Lung (tissue), 12 donors: ENCODE measurements around the gene NEU2. TPM values are rescaled to one million over a fixed set of nuclear protein-coding genes. Genes with fewer than 3 reads are reported as not detected.
A peak's percentile ranks its signal among the peaks of the same experiment; 100 is the strongest.

Experiments used
- ATAC-seq: fragments of 200-7000 bp; cut with Tn5 transposase; one replicate; pipeline ENCODE4 v1.9.1; 2020; ENCODE audit warnings: moderate number of reproducible peaks; ENCODE audit not compliant: insufficient read depth, low FRiP score
- DNase-seq, 3 donors: peaks; one replicate each; pipeline ENCODE4 v3.0.0-alpha.2; 2013 to 2017
- H3K27ac ChIP-seq, 2 donors: one replicate each; pipeline ENCODE4 v1.5.1; 2013; ENCODE audit warnings: mild to moderate bottlenecking in 2 of 2, moderate library complexity in 2 of 2, control low read depth in 1 of 2, inconsistent platforms in 1 of 2, low read depth in 1 of 2, low read length in 1 of 2
- H3K27me3 ChIP-seq, 3 donors: one replicate each; pipeline ENCODE4 v1.5.1; 2013; ENCODE audit warnings: low read length in 2 of 3; ENCODE audit not compliant: control insufficient read depth in 3 of 3, insufficient read depth in 3 of 3
- H3K36me3 ChIP-seq, 4 donors: one replicate each; pipeline ENCODE4 v1.5.1; 2013; ENCODE audit warnings: low read length in 4 of 4, mild to moderate bottlenecking in 1 of 4, moderate library complexity in 1 of 4; ENCODE audit not compliant: control insufficient read depth in 4 of 4, insufficient read depth in 4 of 4
- H3K4me1 ChIP-seq, 5 donors: one replicate each; pipeline ENCODE4 v1.5.1; 2013; ENCODE audit warnings: low read length in 5 of 5, mild to moderate bottlenecking in 2 of 5, moderate library complexity in 1 of 5; ENCODE audit not compliant: control insufficient read depth in 5 of 5, insufficient read depth in 5 of 5
- H3K4me3 ChIP-seq: one replicate; pipeline ENCODE4 v1.5.1; 2013; ENCODE audit warnings: mild to moderate bottlenecking, control low read depth, moderate library complexity
- H3K9ac ChIP-seq, 2 donors: one replicate each; pipeline ENCODE4 v1.5.1; 2013; ENCODE audit warnings: low read length in 2 of 2, control low read depth in 1 of 2; ENCODE audit not compliant: insufficient read depth in 1 of 2
- H3K9me3 ChIP-seq, 4 donors: one replicate each; pipeline ENCODE4 v1.5.1; 2013; ENCODE audit warnings: low read length in 3 of 4, mild to moderate bottlenecking in 1 of 4, moderate library complexity in 1 of 4; ENCODE audit not compliant: control insufficient read depth in 4 of 4, insufficient read depth in 3 of 4
- WGBS, 2 donors: extraction: QIAGEN DNeasy Blood & Tissue Kit; methylation state at CpG; one replicate each; pipeline ENCODE4 v1.1.7; 2013; 5-methylcytosine and 5-hydroxymethylcytosine counted together
- polyA plus RNA-seq, 2 donors: library from polyadenylated mRNA; stranded (reverse); fragments of 200-250 nt; gene quantifications; one replicate each; pipeline ENCODE4 v1.2.1, GENCODE V29; 2013
- total RNA-seq, 2 donors: library from RNA; depleted of rRNA in 1 of 2; stranded (reverse); fragments of >200 nt in 1 of 2; gene quantifications; one replicate each; pipeline ENCODE4 v1.2.1, GENCODE V29; 2014 to 2021
- TF ChIP-seq, protein P1 (sequence below): IDR thresholded peaks from 2 replicates; pipeline ENCODE4 v1.5.1; 2012; ENCODE audit warnings: mild to moderate bottlenecking; ENCODE audit errors: control extremely low read depth, extremely low read depth
- donor health status: control.
- donor health status: control.
- donor health status: Bipolar disorder and iron deficiency.
- donor health status: healthy.
- donor health status: DM: yes; HTN: yes; CAD: no.

NEU2 gene
- total and polyA plus RNA-seq, 4 donors, result not detected

DNA sequence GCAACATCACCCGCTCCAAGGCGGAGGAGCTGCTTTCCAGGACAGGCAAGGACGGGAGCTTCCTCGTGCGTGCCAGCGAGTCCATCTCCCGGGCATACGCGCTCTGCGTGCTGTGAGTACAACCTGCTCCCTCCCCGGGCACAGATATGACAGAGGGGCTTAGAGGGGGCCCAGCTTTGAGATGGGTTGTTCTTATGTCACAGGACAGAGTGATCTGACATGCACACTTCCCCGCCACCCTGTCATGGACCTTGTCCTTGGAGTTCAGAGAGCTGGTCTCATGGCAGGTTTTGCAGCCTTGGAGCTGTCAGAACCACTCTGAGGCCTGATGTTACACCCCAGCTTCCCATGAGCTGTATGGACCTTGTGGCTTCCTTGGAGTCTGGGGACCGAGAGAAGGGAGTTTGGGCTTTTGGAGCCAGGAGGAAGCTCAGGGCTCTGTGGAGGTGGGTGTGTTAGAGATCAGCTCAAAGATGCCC, 28.1 kb downstream of the NEU2 start:
- ATAC-seq (no peak), DNase-seq (no peak)
- peak overlapping the region in 1 of 2 donors; percentile 47 for H3K9ac ChIP-seq
- no peaks in the 10 kb centered on the region for H3K36me3 ChIP-seq
- no peaks in the 10 kb centered on the region for H3K27me3 ChIP-seq
- WGBS, 2 donors, result 39 to 44% methylated on average over 13 of the region's 13 CpGs
- H3K4me3 ChIP-seq, result peak overlapping the region; percentile 54
- TF ChIP-seq, protein P1, sequence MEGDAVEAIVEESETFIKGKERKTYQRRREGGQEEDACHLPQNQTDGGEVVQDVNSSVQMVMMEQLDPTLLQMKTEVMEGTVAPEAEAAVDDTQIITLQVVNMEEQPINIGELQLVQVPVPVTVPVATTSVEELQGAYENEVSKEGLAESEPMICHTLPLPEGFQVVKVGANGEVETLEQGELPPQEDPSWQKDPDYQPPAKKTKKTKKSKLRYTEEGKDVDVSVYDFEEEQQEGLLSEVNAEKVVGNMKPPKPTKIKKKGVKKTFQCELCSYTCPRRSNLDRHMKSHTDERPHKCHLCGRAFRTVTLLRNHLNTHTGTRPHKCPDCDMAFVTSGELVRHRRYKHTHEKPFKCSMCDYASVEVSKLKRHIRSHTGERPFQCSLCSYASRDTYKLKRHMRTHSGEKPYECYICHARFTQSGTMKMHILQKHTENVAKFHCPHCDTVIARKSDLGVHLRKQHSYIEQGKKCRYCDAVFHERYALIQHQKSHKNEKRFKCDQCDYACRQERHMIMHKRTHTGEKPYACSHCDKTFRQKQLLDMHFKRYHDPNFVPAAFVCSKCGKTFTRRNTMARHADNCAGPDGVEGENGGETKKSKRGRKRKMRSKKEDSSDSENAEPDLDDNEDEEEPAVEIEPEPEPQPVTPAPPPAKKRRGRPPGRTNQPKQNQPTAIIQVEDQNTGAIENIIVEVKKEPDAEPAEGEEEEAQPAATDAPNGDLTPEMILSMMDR, result no peak
- H3K27ac ChIP-seq, result peak overlapping the region; percentile 54 to 96
- peaks cover 0 to 26% (median 8%) of the 10 kb centered on the region in 5 donors for H3K4me1 ChIP-seq
- H3K9me3 ChIP-seq, result no peaks in the 10 kb centered on the region

DNA sequence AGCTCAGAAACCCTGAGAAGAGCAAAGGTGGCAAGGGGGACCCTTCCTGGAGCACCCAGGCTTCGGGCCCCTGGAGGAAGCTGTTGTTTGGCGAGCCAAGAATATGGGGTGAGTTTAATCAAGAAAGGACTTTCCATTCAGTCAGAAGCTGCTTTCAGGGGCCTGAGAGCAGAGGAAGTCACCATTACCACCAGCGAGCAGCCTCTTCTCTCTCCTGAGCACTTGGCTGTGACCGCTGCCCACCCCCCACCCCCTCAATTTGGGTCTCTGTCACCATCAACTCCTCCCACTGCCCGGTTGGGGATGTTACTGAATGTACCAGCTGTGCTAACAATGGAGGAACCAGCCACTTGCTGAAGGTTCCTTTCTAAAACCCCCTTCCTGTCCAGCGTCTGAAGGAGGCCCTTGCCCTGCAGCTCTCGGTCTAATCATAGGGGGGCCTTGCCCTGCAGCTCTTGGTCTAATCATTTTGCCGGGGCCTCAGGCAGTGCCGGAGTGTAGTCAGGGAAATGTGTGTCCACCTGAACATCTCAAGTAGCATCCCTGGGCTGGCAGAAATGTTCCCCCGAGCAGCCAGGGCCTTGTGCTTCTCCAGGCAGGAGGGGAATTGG, 28.6 kb downstream of the NEU2 start:
- DNase-seq (no peak), ATAC-seq (no peak)
- Histone ChIP-seq H3K9me3 (no peaks in the 10 kb centered on the region), H3K36me3 (no peaks in the 10 kb centered on the region), H3K27ac (peak overlapping the region; percentile 54 to 96), H3K4me3 (peak overlapping the region; percentile 54), H3K4me1 (peaks cover 0 to 26% (median 8%) of the 10 kb centered on the region in 5 donors), H3K27me3 (no peaks in the 10 kb centered on the region), H3K9ac (peak overlapping the region in 1 of 2 donors; percentile 63)
- WGBS, 2 donors, result 20 to 40% methylated on average over 10 of the region's 10 CpGs
- TF ChIP-seq, protein P1, result no peak

DNA sequence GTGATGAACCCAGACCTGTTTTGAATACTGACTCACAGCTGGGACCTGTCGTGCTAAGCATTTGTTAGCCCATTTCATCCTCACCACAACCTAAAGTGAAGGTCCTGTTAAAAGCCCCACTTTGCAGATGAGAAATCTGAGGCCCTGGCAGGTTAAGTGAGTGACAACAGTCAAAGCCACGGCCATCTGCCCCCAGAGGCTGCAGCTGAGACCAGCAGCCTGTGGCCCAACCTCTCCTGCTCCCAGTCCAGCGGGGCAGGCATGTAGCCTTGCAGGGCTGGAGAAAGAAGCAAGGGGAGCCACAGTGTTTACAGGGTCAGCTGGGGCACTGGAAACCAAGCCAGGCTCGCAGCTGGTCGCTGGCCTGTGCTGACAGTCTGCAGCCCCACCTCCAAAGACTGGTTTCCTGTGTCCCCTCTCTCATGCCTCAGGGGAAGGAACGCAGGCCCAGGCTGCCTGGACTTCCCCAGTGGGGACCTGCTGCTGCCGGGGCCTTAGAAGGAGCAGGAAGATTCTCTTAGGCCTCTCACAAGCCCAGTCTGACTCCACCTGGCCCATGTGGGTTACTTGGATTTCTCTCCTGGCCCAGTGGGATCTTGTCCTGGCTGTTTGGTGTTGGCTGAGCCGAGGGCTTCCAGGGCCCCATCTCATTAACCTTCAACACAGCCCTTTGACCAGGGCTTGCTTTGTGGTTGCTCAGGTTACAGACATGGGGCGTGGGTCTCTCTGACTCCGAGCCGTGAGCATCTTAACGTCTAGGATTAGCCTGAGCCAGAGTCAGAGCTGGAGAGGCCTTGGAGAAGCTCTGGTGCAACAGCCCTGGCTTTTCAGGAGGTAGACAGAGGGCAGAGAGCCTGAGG, 29.3 kb downstream of the NEU2 start:
- peaks cover 0 to 29% (median 8%) of the 10 kb centered on the region in 5 donors for H3K4me1 ChIP-seq
- WGBS, 2 donors, result 10 to 27% methylated on average over 12 of the region's 12 CpGs
- no peaks in the 10 kb centered on the region for H3K27me3 ChIP-seq
- peak overlapping the region in 1 of 2 donors; percentile 63 for H3K9ac ChIP-seq
- peak overlapping the region; percentile 30 to 96 for H3K27ac ChIP-seq
- H3K36me3 ChIP-seq, result no peaks in the 10 kb centered on the region
- peak overlapping the region; percentile 54 for H3K4me3 ChIP-seq
- ATAC-seq (no peak), DNase-seq (peak; percentile 78 to 89 (median 81))
- no peaks in the 10 kb centered on the region for H3K9me3 ChIP-seq
- TF ChIP-seq, protein P1, result no peak
